PFSK-1 (cell line): ENCODE data around the gene USP16.

Experiments
- POLR2AphosphoS5 ChIP-seq: IDR thresholded peaks from 2 replicates; pipeline ENCODE4 v1.6.1; 2012; ENCODE audit warnings: low read depth, mild to moderate bottlenecking, control low read depth, low read length, moderate library complexity
- REST ChIP-seq, 2 experiments: IDR thresholded peaks; 2 replicates each; pipeline versions ENCODE4 v1.6.1 to v1.8.0; 2011 to 2012; ENCODE audit warnings: low read depth in 2 of 2, low read length in 2 of 2, control low read depth in 1 of 2, inconsistent platforms in 1 of 2, mild to moderate bottlenecking in 1 of 2, moderate library complexity in 1 of 2; ENCODE audit not compliant: insufficient read depth in 1 of 2
- TAF1 ChIP-seq: IDR thresholded peaks from 2 replicates; pipeline ENCODE4 v1.6.1; 2012; ENCODE audit warnings: low read length, control low read depth, borderline replicate concordance; ENCODE audit not compliant: insufficient read depth

DNA sequence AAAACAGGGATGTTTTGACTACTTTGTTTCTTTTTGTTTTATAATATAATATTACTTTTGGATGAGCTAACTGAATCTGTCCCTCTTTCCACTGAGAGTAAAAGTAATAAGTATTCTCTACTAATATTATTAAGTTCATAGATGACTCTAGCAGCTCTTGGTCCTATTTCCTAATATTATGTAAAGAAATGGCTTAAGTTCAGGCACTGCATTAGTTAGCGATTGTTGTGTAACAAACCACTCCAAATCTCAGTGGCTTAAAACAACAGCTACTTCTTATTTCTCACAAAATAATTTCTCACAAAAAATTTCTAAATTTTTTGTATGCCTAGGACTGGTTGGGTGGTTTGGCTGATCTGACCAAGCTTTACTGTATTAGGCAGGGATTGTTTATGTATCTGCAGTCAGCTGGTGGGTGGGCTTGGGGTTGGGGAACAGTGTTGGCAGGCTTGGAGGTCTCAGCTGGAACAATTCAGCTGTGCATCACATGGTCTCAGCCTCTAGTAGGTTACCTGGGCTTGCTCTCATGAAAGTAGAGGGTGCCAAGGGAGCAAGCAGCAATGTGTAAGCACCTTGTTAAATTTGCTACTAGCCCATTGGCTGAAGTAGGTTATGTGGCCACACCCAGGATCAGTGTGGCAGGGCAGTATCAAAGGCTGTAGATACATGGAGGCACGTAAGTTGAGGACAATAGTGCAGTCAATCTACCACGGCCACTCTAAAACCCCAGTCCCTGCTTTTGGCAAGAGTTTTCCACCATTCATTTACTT lies 57.8 kb downstream of the USP16 start:
- TF ChIP-seq TAF1 (no peak), REST (IDR thresholded peaks at IDR 0.05; ENCODE audit: insufficient read depth in 1 of 2, low read depth in 2 of 2, low read length in 2 of 2) (no peak), POLR2AphosphoS5 (no peak)
